ENCODE results near the gene WDR5B.

Gene WDR5B

DNA sequence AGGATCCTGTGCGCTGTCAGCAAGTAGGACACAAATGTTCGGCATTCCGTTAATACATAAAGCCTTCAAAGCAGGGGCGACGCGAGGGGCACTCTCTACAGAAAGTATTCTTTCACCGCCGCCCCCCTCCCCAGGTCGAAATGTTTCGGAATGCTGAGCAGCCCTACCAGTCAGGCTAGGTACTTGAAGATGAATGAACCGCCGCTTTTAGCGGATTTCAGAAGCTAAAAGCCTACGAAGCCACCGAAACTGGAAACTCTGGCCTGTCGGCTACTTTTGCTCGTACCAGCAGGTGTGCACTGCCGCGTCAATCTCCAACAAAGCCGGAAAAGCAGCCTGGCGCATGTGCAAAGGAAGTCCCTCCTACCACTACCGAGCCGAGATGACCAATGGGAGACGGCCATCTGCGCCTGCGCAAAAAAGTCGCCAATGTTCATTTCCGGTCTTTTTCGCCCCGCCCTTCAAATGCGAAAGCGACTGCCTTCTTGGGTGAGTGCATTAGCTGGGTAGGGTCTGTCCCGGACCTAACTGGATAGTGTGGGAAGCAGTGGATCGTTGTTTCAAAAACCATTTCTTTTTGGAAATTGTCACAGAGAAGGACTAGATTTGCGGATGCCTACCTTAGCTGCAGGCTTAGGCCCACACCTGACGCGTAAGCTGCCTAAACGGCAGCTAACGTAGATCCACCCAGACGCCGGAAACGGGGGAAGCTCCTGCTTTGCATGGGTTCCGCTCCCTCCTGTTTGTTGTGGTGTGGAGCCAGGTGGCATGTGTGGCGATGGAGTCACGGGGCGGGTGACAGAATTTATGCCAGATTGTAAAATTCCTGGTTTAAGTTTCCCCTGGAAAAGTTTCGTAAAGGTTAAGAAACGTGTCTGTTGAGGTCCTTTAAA is at the start of gene WDR5B:
TSS of gene WDR5B (minus strand) at position 301 of the 893 bp plus-strand sequence. CDS start 534 bp downstream, outside the sequence.
- H3K4me3 ChIP-seq (ENCODE audit: control insufficient read depth, low read depth, low read length): peak within 1 kb of the TSS; percentile 96
- peak; percentile 15 for TF ChIP-seq CTCF (conservative IDR thresholded peaks at IDR 0.05; ENCODE audit: control insufficient read depth, insufficient read depth, low read depth, low read length)
- peak; percentile 96 for DNase-seq (ENCODE audit: low read depth)

- DNase-seq (ENCODE audit: low read depth): no peak
- H3K4me3 ChIP-seq (ENCODE audit: control insufficient read depth, low read depth, low read length): no peak overlapping the region
- no peak for TF ChIP-seq CTCF (conservative IDR thresholded peaks at IDR 0.05; ENCODE audit: control insufficient read depth, insufficient read depth, low read depth, low read length)
These were observed 48.8 kb upstream of the WDR5B start for GRCh38 chr3:122464659-122465058.

DNA sequence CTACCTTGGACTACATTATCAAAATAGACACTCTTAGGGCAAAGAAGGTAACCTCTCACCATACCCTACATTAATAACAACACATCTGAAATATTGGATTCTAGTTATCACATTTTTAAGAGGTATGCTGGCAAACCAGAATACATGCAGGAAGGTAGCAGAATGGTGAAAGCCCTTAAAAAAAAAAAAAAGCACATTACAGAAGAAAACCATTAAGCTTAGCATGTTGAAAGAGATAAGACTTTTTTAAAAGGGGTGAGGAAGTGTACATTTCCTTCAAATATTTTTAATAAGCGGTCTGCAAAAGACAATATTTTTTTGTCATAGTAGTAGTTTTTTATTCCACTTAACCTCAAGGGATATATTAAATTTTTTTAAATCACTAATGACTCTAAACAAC is 46.5 kb upstream of the WDR5B start:
- no peak overlapping the region for H3K4me3 ChIP-seq (ENCODE audit: control insufficient read depth, low read depth, low read length)
- no peak for TF ChIP-seq CTCF (conservative IDR thresholded peaks at IDR 0.05; ENCODE audit: control insufficient read depth, insufficient read depth, low read depth, low read length)
- no peak for DNase-seq (ENCODE audit: low read depth)

DNA sequence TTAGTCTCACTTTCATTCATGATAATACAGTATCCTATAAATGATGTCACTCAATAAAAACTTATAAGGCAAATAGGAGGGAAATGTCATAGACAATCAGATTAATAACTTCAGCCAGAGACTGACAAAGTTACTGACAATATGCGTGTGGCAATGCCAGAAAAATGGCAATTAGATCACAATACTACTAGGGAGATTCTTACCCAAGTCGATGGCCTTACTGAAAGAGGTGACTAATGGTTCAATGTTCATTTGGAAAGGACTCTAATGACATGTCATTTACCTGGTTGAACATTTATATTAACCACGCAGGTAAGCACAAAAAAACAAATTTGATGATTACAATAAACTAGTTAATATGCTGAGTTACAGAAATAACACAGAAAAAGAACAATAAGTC is 45.9 kb upstream of the WDR5B start:
- TF ChIP-seq CTCF (conservative IDR thresholded peaks at IDR 0.05; ENCODE audit: control insufficient read depth, insufficient read depth, low read depth, low read length): no peak
- DNase-seq (ENCODE audit: low read depth): no peak
- no peak overlapping the region for H3K4me3 ChIP-seq (ENCODE audit: control insufficient read depth, low read depth, low read length)

GRCh38 chr3:122458992-122459391 is 43.1 kb upstream of the WDR5B start:
- TF ChIP-seq CTCF (conservative IDR thresholded peaks at IDR 0.05; ENCODE audit: control insufficient read depth, insufficient read depth, low read depth, low read length): peak; percentile 65
- H3K4me3 ChIP-seq (ENCODE audit: control insufficient read depth, low read depth, low read length): no peak overlapping the region
- DNase-seq (ENCODE audit: low read depth): peak; percentile 72

GRCh38 chr3:122457706-122458105 is 41.8 kb upstream of the WDR5B start:
- no peak for TF ChIP-seq CTCF (conservative IDR thresholded peaks at IDR 0.05; ENCODE audit: control insufficient read depth, insufficient read depth, low read depth, low read length)
- H3K4me3 ChIP-seq (ENCODE audit: control insufficient read depth, low read depth, low read length): no peak overlapping the region
- DNase-seq (ENCODE audit: low read depth): no peak

All from fibroblast of mammary gland (primary cell).